Testis (tissue), 3 donors: ENCODE results near the gene DCXR. TPM values are rescaled to one million over a fixed set of nuclear protein-coding genes. Genes with fewer than 3 reads are reported as not detected.

Experiments used
- DNase-seq: peaks from one replicate; pipeline ENCODE4 v3.0.0-alpha.2; 2019
- H3K27ac ChIP-seq, 2 donors: fragments of 200-600 bp; sonication (generic); one replicate each; pipeline ENCODE4 v1.5.1; 2019
- H3K27me3 ChIP-seq: fragments of 200-600 bp; sonication (generic); one replicate; pipeline ENCODE4 v1.5.1; 2019
- H3K36me3 ChIP-seq: fragments of 200-600 bp; sonication (generic); one replicate; pipeline ENCODE4 v1.5.1; 2017; ENCODE audit warnings: low read depth; ENCODE audit errors: missing control alignments
- H3K4me1 ChIP-seq: fragments of 200-600 bp; sonication (generic); one replicate; pipeline ENCODE4 v1.5.1; 2019
- H3K4me3 ChIP-seq, 2 donors: fragments of 200-600 bp; sonication (generic); one replicate each; pipeline ENCODE4 v1.5.1; 2017 to 2019
- H3K9me3 ChIP-seq: fragments of 200-600 bp; sonication (generic); one replicate; pipeline ENCODE4 v1.5.1; 2017
- CTCF ChIP-seq, 3 experiments: fragments of 450-650 bp in 2 of 3; fragments of 200-600 bp in 1 of 3; sonication (generic) in 1 of 3; IDR thresholded peaks; one replicate each; pipeline ENCODE4 v1.5.1; 2016 to 2019; ENCODE audit warnings: antibody characterized with exemption in 3 of 3, mild to moderate bottlenecking in 2 of 3, moderate library complexity in 1 of 3
- POLR2A ChIP-seq: fragments of 450-650 bp; IDR thresholded peaks from one replicate; pipeline ENCODE4 v1.6.1; 2017; ENCODE audit warnings: antibody characterized with exemption, mild to moderate bottlenecking, moderate library complexity
- WGBS, 2 donors: methylation state at CpG; one replicate each; pipeline ENCODE4 v1.1.5; 2018; 5-methylcytosine and 5-hydroxymethylcytosine counted together
- intact Hi-C: fragments of 100-400 bp; cut with DNase I; formaldehyde crosslinking; loops from one replicate; pipeline ENCODE4 v1.15.1; 2023; ENCODE audit warnings: low total_unique reads
- polyA plus RNA-seq: library from polyadenylated mRNA; stranded (reverse); fragments of 350-450 nt; fragmentation: Illumina TruSeq; extraction: RNeasy Lipid Tissue Mini Kit (QIAGEN cat#74804); gene quantifications from one replicate; pipeline ENCODE4 v1.2.3, GENCODE V29; 2014; ENCODE audit warnings: low read depth, low replicate concordance; ENCODE audit not compliant: insufficient read depth
- total RNA-seq, 2 donors: library from RNA; depleted of rRNA; stranded (reverse); fragments of >200 nt; gene quantifications; one replicate each; pipeline ENCODE4 v1.2.3, GENCODE V29; 2016

The DCXR gene
- total and polyA plus RNA-seq, 3 donors from 2014 or later = 109 to 188 (median 134) TPM

- intact Hi-C loops = no loop called here
- TF ChIP-seq CTCF (IDR thresholded peaks at IDR 0.05) = no peak
- TF ChIP-seq POLR2A = no peak
- H3K4me1 ChIP-seq = peaks cover 22% of the 10 kb centered on the region
- WGBS, 2 donors = 93 to 95% methylated on average over 30 to 41 of the region's 44 CpGs
- no peaks in the 10 kb centered on the region for H3K9me3 ChIP-seq
- no peaks in the 10 kb centered on the region for H3K36me3 ChIP-seq
- no peak overlapping the region for H3K4me3 ChIP-seq
- H3K27me3 ChIP-seq = no peaks in the 10 kb centered on the region
- no peak overlapping the region for H3K27ac ChIP-seq
- no peak for DNase-seq
These were observed 43.4 kb upstream of the DCXR start for GRCh38 chr17:82080789-82081464.

DNA sequence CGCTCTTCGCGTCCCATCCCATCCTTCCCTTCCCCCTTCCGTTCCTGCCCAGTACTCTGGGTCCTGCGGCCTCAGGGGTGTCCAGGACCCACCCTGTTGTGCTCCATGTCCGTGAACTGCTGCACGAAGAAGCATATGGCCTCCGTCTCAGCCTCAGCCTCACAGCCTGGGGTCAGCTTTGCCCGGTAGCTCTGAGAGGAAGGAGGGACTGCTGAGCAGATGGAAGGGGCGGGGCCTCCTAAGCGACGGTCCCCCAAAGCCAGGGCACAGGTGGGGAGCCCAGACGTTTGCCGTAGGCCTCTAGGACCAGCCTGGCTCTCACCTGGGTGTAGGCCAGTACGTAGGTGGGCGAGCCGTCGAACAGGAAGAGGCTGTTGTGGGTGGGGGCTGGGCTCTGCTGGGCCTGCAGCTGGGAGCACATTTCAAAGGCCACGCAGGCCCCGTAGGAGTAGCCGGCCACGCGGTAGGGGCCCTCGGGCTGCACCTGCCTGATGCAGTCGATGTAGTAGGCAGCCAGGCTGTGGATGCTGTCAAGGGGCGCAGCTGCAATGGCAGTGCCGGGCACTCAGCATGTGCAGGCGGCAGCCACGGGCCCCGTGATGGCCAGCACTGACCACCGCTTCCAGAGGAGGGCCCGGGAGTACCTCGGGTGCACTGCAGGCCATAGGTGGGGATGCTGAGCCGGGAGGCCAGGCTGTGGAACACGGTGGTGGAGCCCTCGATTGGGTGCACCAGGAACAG is 42.7 kb upstream of the DCXR start:
- intact Hi-C loops = no loop called here
- Histone ChIP-seq H3K27ac (no peak overlapping the region), H3K27me3 (no peaks in the 10 kb centered on the region), H3K4me3 (no peak overlapping the region), H3K9me3 (no peaks in the 10 kb centered on the region), H3K4me1 (peaks cover 22% of the 10 kb centered on the region), H3K36me3 (no peaks in the 10 kb centered on the region)
- WGBS, 2 donors = 92 to 93% methylated on average over 23 to 36 of the region's 36 CpGs
- DNase-seq = no peak
- TF ChIP-seq POLR2A = no peak
- no peak for TF ChIP-seq CTCF (IDR thresholded peaks at IDR 0.05)

DNA sequence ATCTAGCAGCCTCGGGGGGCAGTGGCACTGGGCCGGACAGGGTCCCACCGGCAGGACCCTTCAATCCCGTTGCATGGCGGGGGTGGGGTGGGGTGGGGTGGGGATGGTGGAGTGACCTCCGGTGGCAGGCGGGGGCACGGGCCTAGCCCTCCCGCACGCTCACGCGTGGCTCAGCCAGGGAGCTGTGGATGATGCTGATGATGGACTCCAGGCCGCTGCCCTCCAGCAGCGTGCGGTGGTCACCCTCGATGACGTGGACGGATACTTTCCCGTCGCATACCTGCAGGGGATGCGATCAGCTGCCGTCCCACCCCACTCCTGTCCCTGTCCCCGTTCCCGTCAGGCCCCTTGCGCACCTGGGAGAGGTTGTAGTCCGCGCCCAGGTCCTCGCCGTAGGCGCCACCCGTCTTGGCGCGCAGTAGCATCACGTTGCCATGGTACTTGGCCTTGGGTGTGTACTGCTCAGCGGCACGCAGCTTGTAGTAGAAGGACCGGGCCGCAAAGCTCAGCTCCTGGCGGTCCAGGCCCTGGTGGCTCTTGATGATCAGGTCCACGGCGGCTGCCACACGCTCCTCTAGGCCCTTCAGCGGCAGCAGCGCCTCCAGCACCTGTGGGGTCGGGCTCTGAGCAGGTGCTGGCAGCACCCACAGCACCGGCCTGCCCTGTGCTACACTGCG is 41.6 kb upstream of the DCXR start:
- H3K27me3 ChIP-seq = no peaks in the 10 kb centered on the region
- no peak for TF ChIP-seq POLR2A
- TF ChIP-seq CTCF (IDR thresholded peaks at IDR 0.05) = no peak

GRCh38 chr17:82078433-82078832 is 40.9 kb upstream of the DCXR start:
- Histone ChIP-seq H3K27ac (peak overlapping the region in 1 of 2 donors; percentile 21), H3K4me3 (no peak overlapping the region), H3K9me3 (no peaks in the 10 kb centered on the region), H3K36me3 (no peaks in the 10 kb centered on the region), H3K27me3 (no peaks in the 10 kb centered on the region), H3K4me1 (peaks cover 22% of the 10 kb centered on the region)
- WGBS, 2 donors = 89 to 91% methylated on average over 9 to 18 of the region's 18 CpGs
- no peak for DNase-seq
- no peak for TF ChIP-seq CTCF (IDR thresholded peaks at IDR 0.05)
- intact Hi-C loops = no loop called here

More for the DNA sequence above, 41.6 kb upstream of the DCXR start:
- DNase-seq = no peak
- no peak overlapping the region for H3K27ac ChIP-seq
- no peaks in the 10 kb centered on the region for H3K36me3 ChIP-seq
- peaks cover 22% of the 10 kb centered on the region for H3K4me1 ChIP-seq
- intact Hi-C loops = no loop called here
- no peaks in the 10 kb centered on the region for H3K9me3 ChIP-seq
- H3K4me3 ChIP-seq = no peak overlapping the region
- WGBS, 2 donors = 93 to 96% methylated on average over 32 to 47 of the region's 47 CpGs
